OCI-LY3 (cell line): Measurements from ENCODE around the gene TRIO.
A peak's percentile ranks its signal among the peaks of the same experiment; 100 is the strongest.

ENCODE experiments used
- H2AFZ ChIP-seq: fragments of 200-600, 300-600 bp; shearing (Covaris generic); 2 replicates; pipeline ENCODE4 v1.6.0; 2014; ENCODE audit warnings: antibody characterized with exemption, low read depth, low read length
- H3K27ac ChIP-seq: fragments of 200-600, 300-600 bp; sonication (generic); 2 replicates; pipeline ENCODE4 v1.5.1; 2014; ENCODE audit warnings: mild to moderate bottlenecking, low read length, moderate library complexity, mixed read lengths
- H3K27me3 ChIP-seq: fragments of 200-600, 300-600 bp; sonication (generic); 2 replicates; pipeline ENCODE4 v1.6.1; 2014; ENCODE audit warnings: low read depth, low read length, mixed read lengths
- H3K36me3 ChIP-seq: fragments of 200-600, 300-600 bp; sonication (generic); replicated peaks from 2 replicates; pipeline ENCODE3; 2014; ENCODE audit warnings: low read depth, low read length, mixed read lengths
- H3K4me1 ChIP-seq: fragments of 300-600, 200-600 bp; sonication (generic); 2 replicates; pipeline ENCODE4 v1.6.1; 2014; ENCODE audit warnings: low read length, mixed read lengths
- H3K4me2 ChIP-seq: fragments of 200-600, 300-600 bp; sonication (generic); 2 replicates; pipeline ENCODE4 v1.6.1; 2014; ENCODE audit warnings: low read length, mixed read lengths
- H3K4me3 ChIP-seq: fragments of 300-600, 200-600 bp; sonication (generic); 2 replicates; pipeline ENCODE4 v1.5.1; 2014; ENCODE audit warnings: antibody characterized with exemption, mild to moderate bottlenecking, low read length, moderate library complexity
- H3K79me2 ChIP-seq: fragments of 300-600, 200-600 bp; shearing (Covaris generic); 2 replicates; pipeline ENCODE4 v1.6.1; 2014; ENCODE audit warnings: mild to moderate bottlenecking, low read length, mixed read lengths
- H3K9ac ChIP-seq: fragments of 300-600, 200-600 bp; shearing (Covaris generic); 2 replicates; pipeline ENCODE4 v1.6.0; 2014; ENCODE audit warnings: mild to moderate bottlenecking, low read length, moderate library complexity
- H3K9me3 ChIP-seq: fragments of 200-600, 300-600 bp; shearing (Covaris generic); 2 replicates; pipeline ENCODE4 v1.6.1; 2014; ENCODE audit warnings: low read length, mixed read lengths; ENCODE audit not compliant: insufficient read depth
- H4K20me1 ChIP-seq: fragments of 200-600, 300-600 bp; sonication (generic); 2 replicates; pipeline ENCODE4 v1.6.1; 2016; ENCODE audit warnings: low read length, mixed read lengths; ENCODE audit not compliant: insufficient read depth
- EZH2phosphoT487 ChIP-seq: fragments of 200-600 bp; shearing (Covaris generic); IDR thresholded peaks from 2 replicates; pipeline ENCODE4 v1.6.1; 2018; ENCODE audit warnings: antibody characterized with exemption, mixed run types, low read depth
- TF ChIP-seq, protein P1 (sequence below): fragments of 200-600, 300-600 bp; sonication (generic); IDR thresholded peaks from 2 replicates; pipeline ENCODE4 v1.5.1; 2014; ENCODE audit warnings: antibody characterized with exemption, low read length, low read depth

The TRIO gene

DNA sequence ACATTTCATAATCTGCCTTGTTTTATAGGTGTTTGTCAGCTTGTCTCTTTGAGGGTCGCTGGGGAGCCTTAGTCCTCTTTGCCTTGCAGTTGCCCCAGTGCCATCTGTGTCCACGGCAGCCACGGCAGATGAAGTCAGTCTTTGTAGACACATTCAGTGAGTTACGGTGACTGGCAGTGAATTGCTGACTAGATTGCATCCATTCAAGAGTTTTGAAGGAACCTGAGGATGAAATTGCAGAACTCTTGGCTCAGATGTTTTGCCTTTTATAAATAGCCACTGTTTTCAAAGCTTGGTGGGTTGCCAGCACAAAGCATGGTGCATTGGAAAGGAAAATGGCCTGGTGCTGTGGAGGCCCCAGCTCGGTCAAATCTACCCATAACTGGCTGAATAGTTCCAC, 125.6 kb downstream of the TRIO start:
- Histone ChIP-seq H3K36me3 (no peaks in the 10 kb centered on the region), H3K79me2 (no peaks in the 10 kb centered on the region), H3K4me3 (no peak overlapping the region), H3K27ac (no peak overlapping the region), H2AFZ (no peak overlapping the region), H4K20me1 (no peaks in the 10 kb centered on the region), H3K9me3 (no peaks in the 10 kb centered on the region), H3K4me1 (no peaks in the 10 kb centered on the region), H3K27me3 (0 out of 2 replicates have a peak, but pooled peaks cover under 1% of the 10 kb centered on the region), H3K9ac (no peak overlapping the region), H3K4me2 (no peak overlapping the region)
- TF ChIP-seq EZH2phosphoT487: no peak
- TF ChIP-seq, protein P1, sequence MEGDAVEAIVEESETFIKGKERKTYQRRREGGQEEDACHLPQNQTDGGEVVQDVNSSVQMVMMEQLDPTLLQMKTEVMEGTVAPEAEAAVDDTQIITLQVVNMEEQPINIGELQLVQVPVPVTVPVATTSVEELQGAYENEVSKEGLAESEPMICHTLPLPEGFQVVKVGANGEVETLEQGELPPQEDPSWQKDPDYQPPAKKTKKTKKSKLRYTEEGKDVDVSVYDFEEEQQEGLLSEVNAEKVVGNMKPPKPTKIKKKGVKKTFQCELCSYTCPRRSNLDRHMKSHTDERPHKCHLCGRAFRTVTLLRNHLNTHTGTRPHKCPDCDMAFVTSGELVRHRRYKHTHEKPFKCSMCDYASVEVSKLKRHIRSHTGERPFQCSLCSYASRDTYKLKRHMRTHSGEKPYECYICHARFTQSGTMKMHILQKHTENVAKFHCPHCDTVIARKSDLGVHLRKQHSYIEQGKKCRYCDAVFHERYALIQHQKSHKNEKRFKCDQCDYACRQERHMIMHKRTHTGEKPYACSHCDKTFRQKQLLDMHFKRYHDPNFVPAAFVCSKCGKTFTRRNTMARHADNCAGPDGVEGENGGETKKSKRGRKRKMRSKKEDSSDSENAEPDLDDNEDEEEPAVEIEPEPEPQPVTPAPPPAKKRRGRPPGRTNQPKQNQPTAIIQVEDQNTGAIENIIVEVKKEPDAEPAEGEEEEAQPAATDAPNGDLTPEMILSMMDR: no peak

DNA sequence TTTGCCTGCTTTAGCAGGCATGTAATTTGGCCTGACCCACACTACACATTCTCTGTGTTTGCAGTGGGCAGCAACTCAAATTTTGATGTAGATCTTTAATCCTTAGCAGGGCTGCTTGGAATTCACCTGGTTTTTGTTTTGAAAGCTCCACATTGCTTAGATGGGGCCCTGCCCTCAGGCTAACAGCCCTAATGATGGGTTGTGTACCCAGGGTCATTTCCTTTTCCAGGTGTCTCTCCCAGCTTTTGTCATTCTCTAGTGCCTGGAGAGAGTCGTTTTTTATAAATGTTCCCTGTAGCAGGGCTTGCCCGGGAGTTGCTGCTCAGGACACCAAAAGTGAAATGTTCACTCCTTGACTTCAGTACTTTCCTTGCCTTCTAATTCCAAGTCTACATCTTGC, 126.3 kb downstream of the TRIO start:
- no peaks in the 10 kb centered on the region for H3K4me1 ChIP-seq
- H3K27ac ChIP-seq: no peak overlapping the region
- no peaks in the 10 kb centered on the region for H3K9me3 ChIP-seq
- no peaks in the 10 kb centered on the region for H3K79me2 ChIP-seq
- no peak for TF ChIP-seq EZH2phosphoT487
- TF ChIP-seq, protein P1: no peak
- H2AFZ ChIP-seq: no peak overlapping the region
- no peak overlapping the region for H3K4me2 ChIP-seq
- H3K4me3 ChIP-seq: no peak overlapping the region
- H3K36me3 ChIP-seq: no peaks in the 10 kb centered on the region
- no peak overlapping the region for H3K9ac ChIP-seq
- H3K27me3 ChIP-seq: no peaks in the 10 kb centered on the region
- H4K20me1 ChIP-seq: no peaks in the 10 kb centered on the region

DNA sequence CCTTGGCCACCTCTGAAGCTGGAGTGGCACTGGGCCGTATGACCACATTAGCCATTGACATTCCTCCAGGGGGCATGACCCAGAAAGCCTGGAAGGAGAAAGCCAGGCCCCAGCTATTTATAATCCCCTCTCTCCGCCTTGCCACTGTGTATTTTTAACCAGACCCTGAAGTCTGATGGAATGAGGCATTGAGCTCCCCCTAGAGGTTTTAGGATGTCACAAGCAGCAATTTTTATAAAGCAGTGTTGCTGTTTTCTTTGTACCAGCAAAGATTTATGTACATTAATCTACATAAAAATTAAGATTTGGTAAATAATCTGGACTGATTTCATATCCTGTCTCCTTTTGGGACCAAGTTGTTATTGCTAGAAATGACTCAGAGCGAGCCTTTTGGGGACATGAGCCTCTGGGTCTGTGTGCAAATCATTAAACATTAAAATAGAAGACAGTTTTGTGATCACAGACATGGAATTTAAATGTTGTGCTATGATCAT, 127.1 kb downstream of the TRIO start:
- Histone ChIP-seq H3K4me2 (no peak overlapping the region), H3K36me3 (no peaks in the 10 kb centered on the region), H2AFZ (no peak overlapping the region), H3K4me3 (no peak overlapping the region), H3K27ac (no peak overlapping the region), H3K9me3 (no peaks in the 10 kb centered on the region), H3K4me1 (no peaks in the 10 kb centered on the region), H3K27me3 (no peaks in the 10 kb centered on the region), H3K79me2 (no peaks in the 10 kb centered on the region), H4K20me1 (no peaks in the 10 kb centered on the region), H3K9ac (no peak overlapping the region)
- TF ChIP-seq, protein P1: peak; percentile 63
- no peak for TF ChIP-seq EZH2phosphoT487

DNA sequence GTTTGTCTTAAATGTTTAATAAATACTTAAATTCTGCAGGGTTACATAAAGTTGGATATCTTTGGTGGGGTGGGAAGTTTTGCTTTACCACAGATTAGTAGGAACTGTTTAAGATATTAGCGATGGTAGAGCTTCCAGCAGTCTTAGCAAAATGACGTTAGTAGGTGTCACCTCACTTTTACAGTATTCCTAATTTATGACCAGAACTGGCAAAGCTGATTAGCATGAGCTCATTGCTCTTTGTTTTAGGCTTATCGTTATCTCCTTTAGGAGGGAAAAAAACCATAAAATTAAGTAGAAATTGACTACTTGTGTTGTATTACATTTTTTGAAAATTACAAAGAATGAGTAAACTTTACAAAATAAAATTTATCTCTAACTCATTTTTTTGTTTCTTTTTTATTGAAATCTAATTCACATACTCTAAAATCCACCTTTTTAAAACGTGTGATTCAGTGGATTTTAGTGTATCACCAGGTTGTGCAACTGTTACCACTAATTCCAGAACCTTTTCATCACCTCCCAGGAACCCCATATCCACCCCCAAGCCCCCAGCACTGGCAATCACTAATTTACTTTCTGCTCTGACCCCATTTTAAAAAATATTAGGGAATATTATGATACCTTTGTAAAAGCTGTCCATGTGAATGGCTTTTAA, 129.5 kb downstream of the TRIO start:
- no peak overlapping the region for H3K4me2 ChIP-seq
- no peak overlapping the region for H3K27ac ChIP-seq
- H3K79me2 ChIP-seq: no peaks in the 10 kb centered on the region
- H3K4me3 ChIP-seq: no peak overlapping the region
- no peaks in the 10 kb centered on the region for H3K4me1 ChIP-seq
- H4K20me1 ChIP-seq: no peaks in the 10 kb centered on the region
- no peak overlapping the region for H2AFZ ChIP-seq
- peaks cover 4% of the 10 kb centered on the region; the same call in 1 of the 2 replicates for H3K27me3 ChIP-seq
- H3K9me3 ChIP-seq: no peaks in the 10 kb centered on the region
- H3K36me3 ChIP-seq: no peaks in the 10 kb centered on the region
- TF ChIP-seq, protein P1: no peak
- no peak for TF ChIP-seq EZH2phosphoT487
- no peak overlapping the region for H3K9ac ChIP-seq
